C4-2B (cell line): ENCODE results near the gene ADGRE3.
"Not testable (repeated sequence)": the region's sequence is repeated elsewhere in the genome, so short reads cannot be mapped to it uniquely, and the experiment has no call there.

ENCODE experiments used
- H3K27ac ChIP-seq: fragments of 450-650 bp; 2 replicates; pipeline ENCODE4 v1.5.1; 2017
- CTCF ChIP-seq: fragments of 450-650 bp; conservative IDR thresholded peaks from 2 replicates; pipeline ENCODE4 v1.5.1; 2017; ENCODE audit warnings: mild to moderate bottlenecking
- ZFX ChIP-seq: fragments of 450-650 bp; IDR thresholded peaks from 2 replicates; pipeline ENCODE4 v1.6.1; 2017

ADGRE3 gene

GRCh38 chr19:14615623-14616022 is 59.0 kb downstream of the ADGRE3 start:
- H3K27ac ChIP-seq = no peak overlapping the region
- TF ChIP-seq CTCF = no peak
- no peak for TF ChIP-seq ZFX

GRCh38 chr19:14614099-14614412 is 60.6 kb downstream of the ADGRE3 start:
- TF ChIP-seq CTCF (no peak), ZFX (no peak)
- no peak overlapping the region for H3K27ac ChIP-seq

- H3K27ac ChIP-seq = not testable (repeated sequence)
Observed at GRCh38 chr19:14613399-14614098, 61.1 kb downstream of the ADGRE3 start.

GRCh38 chr19:14612657-14613056 is 62.0 kb downstream of the ADGRE3 start:
- no peak overlapping the region for H3K27ac ChIP-seq
- TF ChIP-seq CTCF (no peak), ZFX (no peak)

GRCh38 chr19:14612242-14612641 is 62.4 kb downstream of the ADGRE3 start:
- H3K27ac ChIP-seq = not testable (repeated sequence)

- TF ChIP-seq ZFX = no peak
- no peak for TF ChIP-seq CTCF
- no peak overlapping the region for H3K27ac ChIP-seq
Observed at GRCh38 chr19:14611051-14611450, 63.6 kb downstream of the ADGRE3 start.

GRCh38 chr19:14606627-14607026 is 68.0 kb downstream of the ADGRE3 start:
- no peak for TF ChIP-seq ZFX
- TF ChIP-seq CTCF = no peak
- H3K27ac ChIP-seq = no peak overlapping the region

- H3K27ac ChIP-seq = no peak overlapping the region
Observed at GRCh38 chr19:14603990-14604387, 70.7 kb downstream of the ADGRE3 start.

More at GRCh38 chr19:14603990-14604387, 70.7 kb downstream of the ADGRE3 start:
- no peak for TF ChIP-seq CTCF
- TF ChIP-seq ZFX = no peak
